AG10803 (cell line): Measurements from ENCODE around the gene CHAC1.

ENCODE experiments used
- DNase-seq: peaks from one replicate; pipeline ENCODE4 v3.0.0; 2010; ENCODE audit warnings: low read depth
- H3K4me3 ChIP-seq: 2 replicates; pipeline ENCODE4 v1.5.1; 2011; ENCODE audit warnings: mild to moderate bottlenecking, low read length, control low read depth
- TF ChIP-seq, protein P1 (sequence below): conservative IDR thresholded peaks from 2 replicates; pipeline ENCODE4 v1.5.1; 2011; ENCODE audit warnings: mild to moderate bottlenecking, low read length, control low read depth, inconsistent platforms

CHAC1 gene

DNA sequence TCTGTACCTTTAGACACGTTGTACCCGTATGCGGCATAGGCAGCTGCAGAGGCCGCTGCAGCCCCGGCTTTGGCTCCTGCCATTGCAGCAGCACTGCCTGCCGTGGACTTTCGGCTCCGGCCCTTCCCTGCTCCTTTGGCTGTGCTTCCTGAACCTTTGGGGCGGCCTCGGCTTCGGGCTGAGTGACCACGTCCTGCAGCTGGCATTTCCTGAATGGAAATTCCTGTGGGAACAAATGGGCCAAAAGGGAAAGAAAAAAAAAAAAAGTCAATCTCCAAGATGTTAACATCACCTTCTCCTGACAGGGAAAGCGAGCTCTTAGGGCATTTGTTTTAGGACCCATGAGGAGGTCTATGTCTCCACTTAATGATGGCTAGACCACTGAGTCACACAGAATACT is 29.6 kb downstream of the CHAC1 start:
- TF ChIP-seq, protein P1, sequence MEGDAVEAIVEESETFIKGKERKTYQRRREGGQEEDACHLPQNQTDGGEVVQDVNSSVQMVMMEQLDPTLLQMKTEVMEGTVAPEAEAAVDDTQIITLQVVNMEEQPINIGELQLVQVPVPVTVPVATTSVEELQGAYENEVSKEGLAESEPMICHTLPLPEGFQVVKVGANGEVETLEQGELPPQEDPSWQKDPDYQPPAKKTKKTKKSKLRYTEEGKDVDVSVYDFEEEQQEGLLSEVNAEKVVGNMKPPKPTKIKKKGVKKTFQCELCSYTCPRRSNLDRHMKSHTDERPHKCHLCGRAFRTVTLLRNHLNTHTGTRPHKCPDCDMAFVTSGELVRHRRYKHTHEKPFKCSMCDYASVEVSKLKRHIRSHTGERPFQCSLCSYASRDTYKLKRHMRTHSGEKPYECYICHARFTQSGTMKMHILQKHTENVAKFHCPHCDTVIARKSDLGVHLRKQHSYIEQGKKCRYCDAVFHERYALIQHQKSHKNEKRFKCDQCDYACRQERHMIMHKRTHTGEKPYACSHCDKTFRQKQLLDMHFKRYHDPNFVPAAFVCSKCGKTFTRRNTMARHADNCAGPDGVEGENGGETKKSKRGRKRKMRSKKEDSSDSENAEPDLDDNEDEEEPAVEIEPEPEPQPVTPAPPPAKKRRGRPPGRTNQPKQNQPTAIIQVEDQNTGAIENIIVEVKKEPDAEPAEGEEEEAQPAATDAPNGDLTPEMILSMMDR, result no peak
- H3K4me3 ChIP-seq, result no peak overlapping the region
- DNase-seq, result peak; percentile 82

DNA sequence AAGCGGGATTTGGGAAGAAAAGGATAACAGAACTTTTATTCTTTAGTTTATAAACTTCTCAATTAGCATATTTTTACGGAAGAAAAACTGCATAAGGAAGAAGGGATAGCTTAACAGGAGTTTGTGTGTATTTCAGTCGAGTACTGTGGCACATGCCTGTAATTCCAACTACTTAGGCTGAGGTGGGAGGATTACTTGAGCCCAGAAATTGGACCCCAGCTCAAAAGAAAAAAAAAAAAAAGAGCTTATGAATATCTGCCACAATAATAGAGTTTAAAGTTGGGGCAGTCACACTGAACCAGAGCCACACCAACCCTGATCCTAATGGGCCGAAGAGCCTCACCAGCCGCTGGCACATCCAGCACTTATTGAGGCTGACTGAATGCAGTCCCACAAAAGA is 31.1 kb downstream of the CHAC1 start:
- no peak overlapping the region for H3K4me3 ChIP-seq
- DNase-seq, result no peak
- TF ChIP-seq, protein P1, result no peak

- no peak overlapping the region for H3K4me3 ChIP-seq
- TF ChIP-seq, protein P1, result no peak
- DNase-seq, result peak; percentile 86
Observed at GRCh38 chr15:40984964-40985363, 31.7 kb downstream of the CHAC1 start.

- TF ChIP-seq, protein P1, result no peak
- peak; percentile 59 for DNase-seq
- no peak overlapping the region for H3K4me3 ChIP-seq
Observed at GRCh38 chr15:40985541-40986330, 32.5 kb downstream of the CHAC1 start.

DNA sequence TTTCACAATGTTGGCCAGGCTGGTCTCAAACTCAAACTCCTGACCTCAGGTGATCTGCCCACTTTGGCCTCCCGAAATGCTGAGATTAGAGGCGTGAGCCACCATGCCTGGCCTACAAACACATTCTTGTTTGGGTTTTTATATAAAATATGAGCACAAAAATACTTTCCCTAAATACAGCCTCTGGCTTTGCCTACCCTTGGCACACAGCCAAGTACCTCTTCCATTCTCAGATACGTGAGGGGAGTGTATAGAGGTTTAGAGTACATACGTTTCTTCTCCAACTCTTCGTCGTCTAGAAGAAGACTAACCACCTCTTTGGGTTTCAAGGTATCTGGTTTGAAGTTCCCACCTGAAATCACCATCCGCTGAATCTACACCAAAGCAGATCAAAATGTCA is 33.5 kb downstream of the CHAC1 start:
- no peak for DNase-seq
- TF ChIP-seq, protein P1, result no peak
- H3K4me3 ChIP-seq, result no peak overlapping the region

DNA sequence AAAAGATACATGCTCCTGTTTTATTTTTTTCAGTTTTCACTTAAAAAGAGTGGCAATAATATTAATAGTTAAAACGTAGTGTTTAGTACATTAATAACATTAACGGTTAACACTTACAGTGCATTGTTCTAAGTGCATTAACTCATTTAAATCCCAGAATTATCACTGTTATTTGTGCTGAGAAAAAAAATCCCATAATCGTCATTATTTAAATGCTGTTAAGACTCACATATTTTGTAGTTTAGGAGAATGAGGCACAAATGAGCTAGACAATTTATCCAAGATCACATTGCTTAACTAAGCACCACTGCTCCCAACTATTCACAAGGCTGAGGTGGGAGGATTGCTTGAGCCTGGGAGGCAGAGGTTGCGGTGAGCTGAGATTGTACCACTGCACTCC is 34.9 kb downstream of the CHAC1 start:
- TF ChIP-seq, protein P1, result no peak
- H3K4me3 ChIP-seq, result no peak overlapping the region
- DNase-seq, result no peak

DNA sequence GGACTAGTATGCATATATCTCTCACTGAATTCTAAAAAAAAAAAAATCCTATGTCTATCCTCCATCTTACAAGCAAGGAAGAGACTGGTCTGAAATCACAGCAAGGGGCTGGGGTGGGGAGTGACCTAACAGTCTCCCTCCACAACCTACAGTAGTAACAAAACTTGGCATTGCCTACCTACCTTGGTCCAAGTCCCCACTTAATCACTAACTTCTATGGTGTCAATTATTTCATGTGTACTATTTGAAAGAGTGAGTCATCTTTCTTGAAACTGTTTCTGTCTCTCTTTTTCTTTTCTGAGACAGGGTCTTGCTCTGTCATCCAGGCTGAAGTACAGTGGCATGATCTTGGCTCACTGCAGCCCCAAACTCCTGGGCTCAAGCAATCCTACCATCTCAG is 36.8 kb downstream of the CHAC1 start:
- no peak for DNase-seq
- H3K4me3 ChIP-seq, result no peak overlapping the region
- TF ChIP-seq, protein P1, result no peak
